Adipose tissue (tissue), 3 donors: Measurements from ENCODE around the gene APP. TPM values are rescaled to one million over a fixed set of nuclear protein-coding genes. Genes with fewer than 3 reads are reported as not detected.

Experiments used
- H3K27ac ChIP-seq: one replicate; pipeline ENCODE4 v1.5.1; 2013; ENCODE audit warnings: low read depth, low read length
- WGBS, 3 donors: extraction: QIAGEN DNeasy Blood & Tissue Kit; methylation state at CpG; one replicate each; pipeline ENCODE4 v1.1.7; 2013; 5-methylcytosine and 5-hydroxymethylcytosine counted together
- polyA plus RNA-seq, 3 donors: library from polyadenylated mRNA; stranded (reverse); fragments of 200-250 nt; gene quantifications; one replicate each; pipeline ENCODE4 v1.2.3, GENCODE V29; 2013
- donor health status: healthy with polysubstance abuse.
- donor health status: Bipolar disorder and iron deficiency.
- donor health status: healthy.

The APP gene
- polyA plus RNA-seq, 3 donors, result 101 to 212 (median 126) TPM

- H3K27ac ChIP-seq, result peak overlapping the region; percentile 68
- 1 to 2% (median 1%) methylated on average over 18 of the region's 18 CpGs for WGBS, 3 donors
Observed at GRCh38 chr21:26169061-26169610, 1.4 kb downstream of the APP start.

- WGBS, 3 donors, result 44 to 59% (median 46%) methylated on average over 4 of the region's 4 CpGs
- H3K27ac ChIP-seq, result no peak overlapping the region
Observed at GRCh38 chr21:26168371-26168770, 2.2 kb downstream of the APP start.

- no peak overlapping the region for H3K27ac ChIP-seq
- WGBS, 3 donors, result 53 to 70% (median 63%) methylated on average over 9 of the region's 9 CpGs
Observed at GRCh38 chr21:26167593-26167992, 3.0 kb downstream of the APP start.

- no peak overlapping the region for H3K27ac ChIP-seq
- WGBS, 3 donors, result 67 to 80% (median 68%) methylated on average over 5 of the region's 5 CpGs
Observed at GRCh38 chr21:26165331-26165730, 5.2 kb downstream of the APP start.

GRCh38 chr21:26164311-26164710 lies 6.3 kb downstream of the APP start:
- no peak overlapping the region for H3K27ac ChIP-seq
- 24 to 51% (median 47%) methylated on average over 2 of the region's 2 CpGs for WGBS, 3 donors

GRCh38 chr21:26162081-26162480 lies 8.5 kb downstream of the APP start:
- WGBS, 3 donors, result 89 to 92% (median 92%) methylated on average over 4 of the region's 4 CpGs
- no peak overlapping the region for H3K27ac ChIP-seq

- WGBS, 3 donors, result 82 to 90% (median 87%) methylated on average over 1 of the region's 1 CpG
- H3K27ac ChIP-seq, result no peak overlapping the region
Observed at GRCh38 chr21:26159869-26160268, 10.7 kb downstream of the APP start.

- H3K27ac ChIP-seq, result no peak overlapping the region
- WGBS, 3 donors, result 62 to 77% (median 65%) methylated on average over 2 of the region's 2 CpGs
Observed at GRCh38 chr21:26157801-26158200, 12.8 kb downstream of the APP start.

GRCh38 chr21:26154753-26155152 lies 15.8 kb downstream of the APP start:
- H3K27ac ChIP-seq, result no peak overlapping the region
- WGBS, 3 donors, result 86 to 97% (median 94%) methylated on average over 4 of the region's 4 CpGs

- WGBS, 3 donors, result 63 to 86% (median 76%) methylated on average over 1 of the region's 1 CpG
- H3K27ac ChIP-seq, result no peak overlapping the region
Observed at GRCh38 chr21:26153758-26154157, 16.8 kb downstream of the APP start.

GRCh38 chr21:26148840-26149354 lies 21.7 kb downstream of the APP start:
- H3K27ac ChIP-seq, result no peak overlapping the region

GRCh38 chr21:26148071-26148839 lies 22.3 kb downstream of the APP start:
- H3K27ac ChIP-seq, result no peak overlapping the region
- WGBS, 3 donors, result 38 to 61% (median 55%) methylated on average over 3 of the region's 3 CpGs

- no peak overlapping the region for H3K27ac ChIP-seq
- 68 to 82% (median 74%) methylated on average over 4 of the region's 4 CpGs for WGBS, 3 donors
Observed at GRCh38 chr21:26147535-26147934, 23.0 kb downstream of the APP start.

GRCh38 chr21:26146681-26147080 lies 23.9 kb downstream of the APP start:
- WGBS, 3 donors, result 94 to 100% (median 98%) methylated on average over 1 of the region's 1 CpG
- no peak overlapping the region for H3K27ac ChIP-seq

GRCh38 chr21:26144031-26144430 lies 26.5 kb downstream of the APP start:
- no peak overlapping the region for H3K27ac ChIP-seq
- WGBS, 3 donors, result 87 to 96% (median 91%) methylated on average over 4 of the region's 4 CpGs

GRCh38 chr21:26142363-26142762 lies 28.2 kb downstream of the APP start:
- H3K27ac ChIP-seq, result no peak overlapping the region
- WGBS, 3 donors, result 96 to 99% (median 98%) methylated on average over 5 of the region's 5 CpGs

- 59 to 79% (median 62%) methylated on average over 3 of the region's 3 CpGs for WGBS, 3 donors
- H3K27ac ChIP-seq, result no peak overlapping the region
Observed at GRCh38 chr21:26140926-26141325, 29.6 kb downstream of the APP start.

- no peak overlapping the region for H3K27ac ChIP-seq
- 44 to 78% (median 45%) methylated on average over 6 of the region's 6 CpGs for WGBS, 3 donors
Observed at GRCh38 chr21:26140164-26140579, 30.4 kb downstream of the APP start.

GRCh38 chr21:26138615-26139257 lies 31.8 kb downstream of the APP start:
- no peak overlapping the region for H3K27ac ChIP-seq
- 86 to 90% (median 88%) methylated on average over 6 of the region's 6 CpGs for WGBS, 3 donors
